HG03103 (cell line): Measurements from ENCODE around the gene ANKRD11.
"Not testable (repeated sequence)": the region's sequence is repeated elsewhere in the genome, so short reads cannot be mapped to it uniquely, and the experiment has no call there.

Source experiments
- ATAC-seq: cut with Tn5 transposase; IDR thresholded peaks from one replicate; pipeline ENCODE4 v1.9.1; 2021; ENCODE audit warnings: low read depth; ENCODE audit not compliant: unreplicated experiment

The ANKRD11 gene

DNA sequence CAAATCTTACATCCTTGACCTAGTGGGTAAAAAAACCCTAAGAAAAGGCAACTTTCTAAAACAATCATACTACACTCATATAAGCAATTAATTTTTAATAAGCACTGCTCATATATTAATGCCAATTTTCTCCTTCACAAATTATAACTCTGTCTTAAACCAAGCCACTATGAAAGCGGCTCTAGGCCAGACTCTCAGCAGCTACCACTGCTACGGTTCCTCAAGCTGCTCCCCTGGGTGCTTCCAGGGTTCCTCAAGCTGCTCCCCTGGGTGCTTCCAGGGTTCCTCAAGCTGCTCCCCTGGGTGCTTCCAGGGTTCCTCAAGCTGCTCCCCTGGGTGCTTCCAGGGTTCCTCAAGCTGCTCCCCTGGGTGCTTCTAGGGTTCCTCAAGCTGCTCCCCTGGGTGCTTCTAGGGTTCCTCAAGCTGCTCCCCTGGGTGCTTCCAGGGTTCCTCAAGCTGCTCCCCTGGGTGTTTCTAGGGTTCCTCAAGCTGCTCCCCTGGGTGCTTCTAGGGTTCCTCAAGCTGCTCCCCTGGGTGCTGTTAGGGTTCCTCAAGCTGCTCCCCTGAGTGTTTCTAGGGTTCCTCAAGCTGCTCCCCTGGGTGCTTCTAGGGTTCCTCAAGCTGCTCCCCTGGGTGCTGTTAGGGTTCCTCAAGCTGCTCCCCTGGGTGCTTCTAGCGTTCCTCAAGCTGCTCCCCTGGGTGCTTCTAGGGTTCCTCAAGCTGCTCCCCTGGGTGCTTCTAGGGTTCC is 35.8 kb downstream of the ANKRD11 start:
- ATAC-seq: not testable (repeated sequence)

DNA sequence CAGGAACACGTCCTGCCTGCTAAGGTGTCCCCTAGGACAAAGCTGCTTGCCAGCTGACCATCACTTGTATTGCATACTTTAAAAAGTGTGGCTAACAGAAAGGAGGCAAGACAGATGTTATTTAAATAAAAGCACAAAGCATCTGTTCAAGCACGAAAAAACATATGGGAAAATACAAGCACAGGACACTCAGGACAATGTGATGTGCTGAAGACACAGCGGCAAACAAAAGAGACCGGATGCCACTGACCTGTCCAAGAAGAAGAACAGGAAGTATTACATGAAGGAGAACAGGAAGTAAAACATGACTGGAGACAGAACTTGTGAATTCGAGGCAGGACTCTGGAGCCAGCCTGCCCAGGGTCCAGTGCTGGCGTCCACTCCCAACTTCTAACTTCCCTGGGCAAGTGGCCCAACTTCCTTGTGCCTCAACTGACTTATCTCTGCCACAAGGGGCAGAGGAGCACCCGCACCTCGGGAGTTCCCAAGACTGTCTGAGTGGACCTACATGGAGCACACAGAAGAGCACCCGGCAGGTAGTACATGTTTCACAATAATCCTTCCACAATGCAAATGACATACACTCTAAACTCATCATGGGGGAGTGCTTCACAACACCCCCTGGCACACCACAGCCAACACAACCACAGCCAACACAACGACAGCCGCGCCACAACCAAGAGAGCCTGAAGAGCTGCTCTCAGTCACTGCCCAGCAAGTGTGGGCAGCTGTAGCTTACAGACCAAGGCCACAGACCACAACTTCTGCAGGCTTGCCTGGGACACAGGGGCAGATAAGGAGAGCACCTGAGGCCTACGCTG is 36.6 kb downstream of the ANKRD11 start:
- ATAC-seq: no peak

GRCh38 chr16:89452925-89453324 is 37.4 kb downstream of the ANKRD11 start:
- ATAC-seq: no peak

DNA sequence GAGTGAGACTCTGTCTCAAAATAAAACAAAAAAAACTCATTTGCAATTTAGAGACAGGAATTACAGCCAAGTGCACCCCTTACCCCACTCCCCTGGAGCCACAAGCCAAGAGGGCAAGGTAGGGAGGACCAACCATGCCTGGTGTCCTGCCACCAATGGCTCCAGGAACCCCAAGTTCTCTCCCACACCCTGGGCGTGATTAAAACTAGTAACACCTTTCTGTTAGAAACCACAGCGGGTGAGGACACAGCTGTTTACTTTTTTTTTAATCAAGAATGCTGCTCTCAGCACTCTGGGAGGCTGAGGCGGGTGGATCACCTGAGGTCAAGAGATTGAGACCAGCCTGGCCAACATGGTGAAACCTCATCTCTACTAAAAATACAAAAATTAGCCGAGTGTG is 38.1 kb downstream of the ANKRD11 start:
- no peak for ATAC-seq

GRCh38 chr16:89450537-89450936 is 39.8 kb downstream of the ANKRD11 start:
- no peak for ATAC-seq

DNA sequence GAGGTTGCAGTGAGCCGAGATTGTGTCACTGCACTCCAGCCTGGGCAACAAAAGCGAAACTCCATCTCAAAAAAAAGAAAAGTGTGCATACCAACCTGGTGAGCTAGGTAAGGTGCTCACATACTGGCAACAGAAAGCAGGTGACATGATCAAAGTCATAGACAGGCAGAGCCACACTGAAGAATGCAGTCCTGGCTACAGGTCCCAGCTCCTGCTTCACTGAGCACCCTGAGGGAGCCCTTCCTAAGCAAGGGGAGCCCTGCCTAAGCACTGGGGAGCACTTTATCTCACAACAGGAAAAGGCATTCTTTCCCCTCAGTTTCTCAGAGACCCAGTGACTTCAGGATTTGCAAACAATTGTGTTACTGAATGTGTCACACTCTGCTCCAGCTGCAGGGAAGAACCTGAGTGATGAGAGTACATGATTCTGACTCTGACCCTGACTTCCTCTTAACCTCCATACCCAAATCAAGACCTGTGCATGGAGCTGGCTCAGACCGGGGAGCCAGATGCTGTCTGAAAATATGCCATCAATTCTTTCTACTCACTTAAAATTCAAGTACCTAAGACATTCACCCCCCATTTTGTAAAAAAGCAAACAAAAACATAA is 40.5 kb downstream of the ANKRD11 start:
- no peak for ATAC-seq

DNA sequence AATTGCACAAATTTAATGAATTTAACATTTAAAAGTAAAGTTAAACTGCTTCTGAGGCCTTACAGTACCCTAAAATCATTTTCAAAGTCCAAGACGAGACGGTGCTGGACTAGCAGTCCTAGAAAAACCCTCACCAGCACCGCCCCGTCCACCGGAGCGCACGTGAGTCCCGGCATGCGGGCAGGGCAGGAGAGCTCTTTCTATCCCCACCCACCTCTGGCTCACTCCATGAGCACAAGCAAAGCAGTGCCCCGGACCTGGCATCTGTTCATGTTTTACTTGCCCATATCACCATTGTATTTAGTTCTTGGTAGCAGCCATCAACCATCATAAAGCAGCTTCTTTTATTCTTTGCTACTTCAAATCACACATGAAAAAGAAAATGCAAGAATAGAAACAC is 41.7 kb downstream of the ANKRD11 start:
- no peak for ATAC-seq

DNA sequence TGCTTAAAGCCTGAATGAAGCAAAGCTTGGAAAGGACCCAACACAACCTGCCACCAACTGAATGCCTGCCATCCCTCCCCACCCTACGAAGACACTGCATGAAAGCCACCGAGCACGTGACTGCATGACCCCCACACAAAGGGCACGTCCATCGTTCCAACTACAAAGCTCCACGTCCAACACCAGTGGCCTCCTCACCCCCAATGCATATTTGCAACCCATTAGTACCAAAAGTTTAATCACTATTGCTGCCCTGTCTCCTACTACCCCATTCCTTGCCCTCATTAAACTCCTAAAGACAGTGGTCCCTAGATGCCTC is 43.4 kb downstream of the ANKRD11 start:
- no peak for ATAC-seq

DNA sequence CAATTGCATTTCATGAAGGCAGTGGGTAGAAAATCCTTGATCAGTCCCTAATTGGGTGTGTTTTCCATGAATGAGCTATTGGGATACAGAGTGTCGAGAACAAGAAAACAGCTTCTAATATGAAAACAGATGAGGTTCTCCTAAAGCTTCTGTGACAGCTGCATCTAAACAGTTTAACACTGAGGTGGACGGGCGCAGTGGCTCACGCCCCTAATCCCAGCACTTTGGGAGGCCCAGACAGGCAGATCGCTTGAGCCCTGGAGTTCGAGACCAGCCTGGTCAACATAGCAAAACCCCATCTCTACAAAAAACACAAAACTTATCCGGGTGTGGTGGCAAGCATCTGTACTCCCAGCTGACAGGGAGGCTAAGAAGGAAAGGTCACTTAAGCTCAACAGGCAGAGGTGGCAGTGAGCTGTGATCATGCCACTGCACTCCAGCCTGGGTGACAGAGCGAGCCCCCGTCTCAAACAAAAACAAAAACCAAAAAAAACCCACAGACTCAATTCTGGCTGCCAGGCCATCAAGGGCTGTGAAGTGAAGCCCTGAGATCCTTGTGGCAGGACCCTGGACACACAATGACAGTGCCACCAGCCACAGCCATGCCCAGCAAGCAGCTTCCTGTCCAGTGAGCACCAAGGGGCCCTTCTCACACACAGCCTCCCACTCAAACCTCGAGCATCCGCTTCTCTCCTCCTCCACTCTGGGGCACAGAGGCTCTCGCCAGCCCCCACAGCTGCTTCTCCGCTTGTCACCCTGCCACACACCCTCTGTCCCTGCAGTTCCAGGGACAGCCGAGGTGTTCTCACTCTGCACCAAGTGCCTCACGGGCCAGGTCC is 44.0 kb downstream of the ANKRD11 start:
- no peak for ATAC-seq

DNA sequence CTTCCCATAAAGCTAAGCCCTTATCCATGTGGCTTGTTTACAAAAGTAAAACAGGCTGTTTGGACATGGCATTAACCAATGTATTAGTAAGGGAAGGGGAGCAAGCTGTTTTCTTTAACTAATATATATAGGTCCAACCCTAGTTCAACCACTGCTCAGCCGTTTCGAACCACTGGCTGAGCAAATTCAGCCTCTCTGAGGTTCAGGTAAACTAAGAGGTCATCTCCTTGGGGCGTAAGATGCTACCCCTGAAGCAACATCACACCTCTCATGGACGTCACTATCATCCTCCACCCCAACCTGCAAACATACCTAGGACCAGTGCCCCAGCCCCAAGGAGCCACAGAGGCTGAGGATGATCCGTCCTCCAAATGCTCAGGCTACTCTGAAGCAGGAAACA is 45.2 kb downstream of the ANKRD11 start:
- no peak for ATAC-seq

- ATAC-seq: no peak
Measured at GRCh38 chr16:89444728-89445127, 45.6 kb downstream of the ANKRD11 start.

- ATAC-seq: no peak
Measured at GRCh38 chr16:89444151-89444723, 46.1 kb downstream of the ANKRD11 start.

GRCh38 chr16:89443727-89444084 is 46.7 kb downstream of the ANKRD11 start:
- no peak for ATAC-seq

DNA sequence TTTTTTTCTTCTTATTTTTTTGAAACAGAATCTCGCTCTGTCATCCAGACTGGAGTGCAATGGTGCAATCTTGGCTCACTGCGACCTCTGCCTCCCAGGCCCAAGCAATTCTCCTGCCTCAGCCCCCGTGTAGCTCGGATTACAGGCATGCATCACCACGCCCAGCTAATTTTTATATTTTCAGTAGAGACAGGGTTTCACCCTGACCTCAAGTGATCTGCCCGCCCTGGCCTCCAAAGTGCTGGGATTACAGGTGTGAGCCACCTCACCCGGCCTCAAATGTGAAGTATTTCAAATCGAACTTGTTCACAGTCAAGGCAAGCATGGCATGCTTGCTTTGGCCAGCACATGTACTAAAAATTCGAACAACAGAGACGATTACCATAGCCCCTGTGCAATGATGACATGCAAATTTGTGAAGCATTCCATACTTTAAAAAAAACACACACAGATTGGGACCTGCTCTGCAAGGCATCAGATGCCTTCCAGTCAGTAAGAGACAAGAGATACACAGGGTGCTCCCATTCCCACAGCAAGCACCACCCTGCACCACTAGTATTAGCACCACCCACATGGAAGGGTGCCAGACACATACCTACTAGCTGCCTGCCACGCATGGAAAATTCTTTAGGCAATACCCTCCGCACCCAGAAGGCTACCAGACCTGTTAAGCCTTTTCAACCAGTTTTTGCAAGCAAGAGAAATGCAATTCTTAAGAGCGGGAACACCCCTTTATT is 47.2 kb downstream of the ANKRD11 start:
- ATAC-seq: no peak

DNA sequence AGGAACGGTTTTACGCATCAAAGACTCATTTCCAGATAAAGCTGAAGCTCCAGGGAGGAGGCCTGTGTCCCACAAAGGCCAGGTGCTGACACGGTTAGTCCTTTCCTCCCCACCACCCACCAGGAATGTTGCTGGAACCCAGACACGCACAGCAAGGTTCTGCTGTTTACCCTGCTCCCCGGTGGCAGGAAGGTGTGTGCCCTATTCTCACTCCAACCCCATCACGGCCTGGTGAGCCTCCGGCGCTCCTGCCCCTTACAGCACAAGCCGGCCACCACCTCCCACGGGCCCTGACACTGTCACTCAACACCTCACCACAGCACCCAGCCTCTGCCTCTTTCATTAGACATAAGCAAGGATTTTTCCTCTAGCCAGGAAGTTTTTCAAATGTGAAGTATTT is 47.8 kb downstream of the ANKRD11 start:
- ATAC-seq: no peak

DNA sequence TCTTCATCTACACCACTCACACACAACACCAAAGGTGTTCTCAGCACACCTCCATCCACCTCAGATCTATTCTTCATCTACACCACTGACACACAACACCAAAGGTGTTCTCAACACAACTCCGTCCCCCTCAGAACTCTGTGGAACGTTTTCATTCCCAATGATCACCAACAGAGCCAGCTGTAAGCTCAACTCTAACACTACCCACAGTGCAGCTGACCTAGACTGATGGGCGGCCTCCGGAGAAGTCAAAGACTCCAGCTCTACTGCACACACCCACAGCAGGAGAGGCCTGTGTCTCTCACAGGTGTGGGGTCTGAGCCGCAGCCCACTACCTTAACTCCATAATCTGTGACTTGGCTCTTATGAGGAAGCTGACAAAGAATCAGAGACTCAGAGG is 50.7 kb downstream of the ANKRD11 start:
- ATAC-seq: no peak

- no peak for ATAC-seq
Measured at GRCh38 chr16:89437991-89438390, 52.4 kb downstream of the ANKRD11 start.

DNA sequence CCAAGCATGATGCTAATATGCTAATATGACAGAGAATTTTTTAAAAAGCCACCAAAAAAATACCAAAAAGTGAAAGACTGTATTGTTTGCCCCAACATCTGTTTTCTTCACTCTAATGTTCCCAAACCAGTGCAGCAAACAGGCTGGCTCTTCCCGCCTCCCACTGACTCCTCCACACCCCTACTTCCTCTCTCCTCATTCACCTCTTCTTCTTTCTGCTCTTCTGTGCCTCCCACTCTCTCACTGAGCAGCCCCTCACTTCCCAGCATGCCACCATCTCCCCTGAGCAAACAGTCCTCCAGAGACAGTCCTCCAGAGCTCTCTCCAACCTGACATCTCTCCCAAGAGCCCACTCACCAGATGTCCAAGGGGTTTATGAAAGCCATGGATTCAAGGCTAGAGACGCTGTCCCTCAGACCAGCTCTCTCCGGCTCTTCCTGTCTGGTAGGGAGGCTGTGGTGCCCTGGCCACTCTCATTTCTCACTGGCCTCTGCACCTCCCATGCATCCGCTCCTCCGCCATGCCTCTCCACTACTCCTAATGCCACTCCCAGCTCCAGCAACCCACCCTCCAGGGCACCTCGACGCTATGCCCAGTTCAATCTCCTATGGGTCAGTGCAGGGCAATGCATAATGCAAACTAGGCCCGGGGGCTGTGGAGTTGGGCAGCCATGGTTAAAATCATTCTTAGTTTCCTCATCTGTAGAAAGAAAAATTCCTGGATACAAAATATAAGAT is 52.9 kb downstream of the ANKRD11 start:
- ATAC-seq: no peak

GRCh38 chr16:89436366-89436765 is 54.0 kb downstream of the ANKRD11 start:
- no peak for ATAC-seq
